HG02943 (cell line): ENCODE results near the gene LRATD1.

Experiments
- ATAC-seq: cut with Tn5 transposase; IDR thresholded peaks from one replicate; pipeline ENCODE4 v1.9.1; 2021; ENCODE audit warnings: mild to moderate bottlenecking, low read depth, moderate library complexity; ENCODE audit not compliant: unreplicated experiment

The LRATD1 gene

GRCh38 chr2:14633061-14633460 is 544 bp downstream of the LRATD1 start:
- ATAC-seq: no peak

- no peak for ATAC-seq
These were observed 1.1 kb downstream of the LRATD1 start for GRCh38 chr2:14633461-14634181.

- no peak for ATAC-seq
These were observed 1.6 kb downstream of the LRATD1 start for GRCh38 chr2:14634182-14634488.

GRCh38 chr2:14634489-14635390 is 2.2 kb downstream of the LRATD1 start:
- no peak for ATAC-seq

- no peak for ATAC-seq
These were observed 2.9 kb downstream of the LRATD1 start for GRCh38 chr2:14635391-14635871.

GRCh38 chr2:14638488-14638887 is 6.0 kb downstream of the LRATD1 start:
- ATAC-seq: no peak

- ATAC-seq: no peak
These were observed 8.6 kb downstream of the LRATD1 start for GRCh38 chr2:14641116-14641515.

- ATAC-seq: no peak
These were observed 10.0 kb downstream of the LRATD1 start for GRCh38 chr2:14642499-14642898.

- no peak for ATAC-seq
These were observed 15.2 kb downstream of the LRATD1 start for GRCh38 chr2:14647714-14648113.

- ATAC-seq: no peak
These were observed 17.5 kb downstream of the LRATD1 start for GRCh38 chr2:14650066-14650465.

- ATAC-seq: peak; percentile 97
These were observed 22.3 kb downstream of the LRATD1 start for GRCh38 chr2:14654835-14655282.

- ATAC-seq: no peak
These were observed 23.6 kb downstream of the LRATD1 start for GRCh38 chr2:14656146-14656545.

GRCh38 chr2:14661163-14661562 is 28.6 kb downstream of the LRATD1 start:
- no peak for ATAC-seq

- ATAC-seq: no peak
These were observed 40.9 kb downstream of the LRATD1 start for GRCh38 chr2:14673351-14673875.

- no peak for ATAC-seq
These were observed 43.0 kb downstream of the LRATD1 start for GRCh38 chr2:14675489-14675888.

GRCh38 chr2:14676371-14676770 is 43.9 kb downstream of the LRATD1 start:
- ATAC-seq: no peak

GRCh38 chr2:14677039-14677438 is 44.5 kb downstream of the LRATD1 start:
- ATAC-seq: no peak

GRCh38 chr2:14678761-14679160 is 46.2 kb downstream of the LRATD1 start:
- ATAC-seq: no peak

- no peak for ATAC-seq
These were observed 49.1 kb downstream of the LRATD1 start for GRCh38 chr2:14681608-14682007.
